Dermis microvascular lymphatic vessel endothelial cell (primary cell): ENCODE measurements around the gene UBAC2. TPM values are rescaled to one million over a fixed set of nuclear protein-coding genes. Genes with fewer than 3 reads are reported as not detected.
A peak's percentile ranks its signal among the peaks of the same experiment; 100 is the strongest.

Source experiments
- DNase-seq, 2 donors: peaks; one replicate each; pipeline versions ENCODE4 v3.0.0 to v3.0.0-alpha.2; 2010; ENCODE audit warnings: low read depth in 2 of 2
- total RNA-seq: library from RNA; depleted of rRNA; stranded (reverse); fragments of >200 nt; gene quantifications from 2 replicates; pipeline ENCODE4 v1.2.1, GENCODE V29; 2014

UBAC2 gene
- total RNA-seq, 1 donor from 2014 or later: 25.8 TPM

GRCh38 chr13:99414048-99414995 lies 213.7 kb downstream of the UBAC2 start:
- no peak for DNase-seq

- DNase-seq: no peak
Measured at GRCh38 chr13:99415014-99415650, 214.5 kb downstream of the UBAC2 start.

- no peak for DNase-seq
Measured at GRCh38 chr13:99415851-99416331, 215.2 kb downstream of the UBAC2 start.

DNA sequence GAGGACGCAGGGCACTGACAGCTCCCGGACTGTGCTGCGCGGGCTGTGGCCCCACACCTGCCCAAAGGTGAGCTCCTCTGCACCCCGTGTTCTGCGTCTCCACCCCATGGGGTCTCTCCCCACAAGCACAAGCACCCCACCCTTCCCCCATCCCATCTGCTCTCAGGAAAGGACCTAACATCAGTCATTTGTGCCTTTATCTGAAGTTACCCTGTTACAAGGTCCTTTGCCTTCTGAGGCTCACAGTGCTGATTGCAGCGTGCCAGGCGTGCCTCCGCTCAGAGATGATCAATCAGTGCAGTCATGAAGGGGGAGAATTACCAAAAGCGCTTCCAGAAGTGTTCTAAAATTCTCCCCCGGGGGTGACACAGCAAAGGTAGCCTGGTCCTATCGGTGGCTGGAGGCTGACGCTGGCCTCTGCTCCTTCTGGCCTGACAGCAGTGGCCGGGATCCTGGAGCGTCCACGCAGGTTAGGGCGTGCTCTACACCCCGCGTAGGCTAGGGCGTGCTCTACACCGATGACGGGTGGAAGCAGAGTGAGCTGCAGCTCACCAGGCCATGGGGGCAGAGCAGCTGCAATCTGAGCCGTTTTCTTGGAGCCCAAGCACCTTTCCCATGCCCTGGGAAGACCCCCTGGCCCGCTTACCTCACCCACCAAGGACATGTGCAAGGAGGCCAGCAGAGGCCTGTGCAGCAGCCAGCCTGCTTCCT lies 215.9 kb downstream of the UBAC2 start:
- no peak for DNase-seq

- no peak for DNase-seq
Measured at GRCh38 chr13:99417201-99418102, 216.8 kb downstream of the UBAC2 start.

- no peak for DNase-seq
Measured at GRCh38 chr13:99418103-99418842, 217.6 kb downstream of the UBAC2 start.

- no peak for DNase-seq
Measured at GRCh38 chr13:99418843-99419140, 218.1 kb downstream of the UBAC2 start.

DNA sequence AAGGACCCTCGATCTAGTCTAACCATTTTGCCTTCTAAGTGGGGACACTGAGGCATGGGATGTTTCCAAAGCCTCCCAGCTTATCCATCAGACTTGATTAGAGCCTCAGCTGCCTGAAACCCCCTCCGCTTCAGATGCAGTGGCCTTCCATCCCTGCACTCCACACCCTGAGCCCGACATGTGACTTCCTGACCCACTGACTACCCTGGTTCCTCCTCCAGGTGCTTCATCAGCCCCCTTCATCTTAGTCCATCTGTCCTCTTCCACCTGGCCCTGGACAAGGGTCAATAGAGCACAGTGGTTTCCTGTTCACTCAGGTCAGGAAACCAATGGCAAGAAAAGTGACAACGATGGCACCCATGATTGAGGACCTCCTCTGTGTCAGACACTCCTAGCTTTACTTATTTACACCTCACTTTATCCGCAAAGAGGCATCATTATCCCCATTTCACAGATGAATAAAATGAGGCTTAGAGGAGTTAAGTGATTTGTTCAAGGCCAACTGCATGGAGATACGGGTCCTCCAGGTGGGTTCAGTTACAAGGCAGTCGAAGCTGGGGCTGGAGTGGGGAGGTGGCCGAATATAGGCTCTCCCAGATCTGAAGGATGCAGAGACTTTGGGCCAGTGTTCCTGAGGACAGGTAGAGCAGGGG lies 219.1 kb downstream of the UBAC2 start:
- DNase-seq: no peak

- no peak for DNase-seq
Measured at GRCh38 chr13:99421271-99421670, 220.6 kb downstream of the UBAC2 start.

DNA sequence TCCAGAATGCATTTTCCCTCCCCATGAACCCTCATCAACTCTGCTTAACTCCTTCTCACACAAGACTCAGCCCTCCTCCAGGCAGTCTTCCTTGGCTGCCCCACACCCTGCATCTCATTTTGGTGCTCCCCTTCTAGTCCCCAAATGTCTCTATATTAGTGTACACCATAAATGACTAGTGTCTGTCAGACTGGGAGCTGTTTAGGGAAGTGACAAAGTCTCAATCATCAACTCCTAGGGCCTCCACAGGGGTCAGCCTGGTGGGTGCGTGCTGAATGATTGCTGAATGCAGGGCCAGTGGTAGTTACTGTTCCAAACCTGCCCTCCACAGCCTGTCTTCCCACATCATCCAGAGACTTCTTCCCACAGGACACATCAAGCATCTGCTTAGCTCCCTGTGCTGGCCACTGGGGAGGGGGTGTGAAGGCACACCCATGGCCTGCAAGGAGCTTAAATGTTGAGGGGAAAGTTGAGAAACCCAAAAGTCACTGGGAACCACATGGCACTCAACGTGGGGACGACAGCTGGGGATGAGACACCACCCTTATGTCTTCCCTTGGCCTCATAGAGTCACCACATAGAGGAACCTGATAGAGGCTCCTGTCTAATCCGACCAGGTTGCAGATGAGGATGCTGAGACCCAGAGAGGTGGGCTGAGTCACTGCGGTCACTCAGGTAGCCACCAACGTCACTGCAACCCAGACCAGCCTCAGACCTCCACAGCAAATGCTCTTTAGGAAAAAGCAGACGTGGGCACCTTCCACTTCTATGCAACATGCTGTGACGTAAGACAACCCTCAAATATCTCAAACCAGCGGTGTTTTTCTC lies 221.3 kb downstream of the UBAC2 start:
- no peak for DNase-seq

GRCh38 chr13:99422586-99423220 lies 222.0 kb downstream of the UBAC2 start:
- DNase-seq: no peak

GRCh38 chr13:99425485-99426341 lies 225.1 kb downstream of the UBAC2 start:
- DNase-seq: no peak

DNA sequence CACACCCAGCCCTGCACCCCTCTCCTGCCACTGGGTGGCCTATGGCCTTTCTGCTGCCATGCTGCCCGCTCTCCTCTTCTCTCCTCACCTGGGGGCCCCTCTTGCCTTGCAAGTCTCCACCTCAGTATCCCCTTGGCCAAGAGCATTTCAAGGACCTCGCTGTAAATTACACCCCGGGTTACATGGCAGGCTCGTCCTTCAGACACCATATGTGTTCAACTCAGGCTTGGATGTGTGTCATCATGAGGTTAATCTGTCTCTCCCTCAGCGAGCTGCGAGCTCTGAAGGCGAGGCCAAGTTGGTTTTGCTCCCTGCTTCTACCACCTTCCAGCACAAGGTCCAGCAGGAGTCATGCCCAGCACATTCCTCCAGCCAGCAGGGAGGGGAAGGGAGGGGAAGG lies 225.8 kb downstream of the UBAC2 start:
- DNase-seq: no peak

GRCh38 chr13:99429670-99430069 lies 229.0 kb downstream of the UBAC2 start:
- DNase-seq: no peak

DNA sequence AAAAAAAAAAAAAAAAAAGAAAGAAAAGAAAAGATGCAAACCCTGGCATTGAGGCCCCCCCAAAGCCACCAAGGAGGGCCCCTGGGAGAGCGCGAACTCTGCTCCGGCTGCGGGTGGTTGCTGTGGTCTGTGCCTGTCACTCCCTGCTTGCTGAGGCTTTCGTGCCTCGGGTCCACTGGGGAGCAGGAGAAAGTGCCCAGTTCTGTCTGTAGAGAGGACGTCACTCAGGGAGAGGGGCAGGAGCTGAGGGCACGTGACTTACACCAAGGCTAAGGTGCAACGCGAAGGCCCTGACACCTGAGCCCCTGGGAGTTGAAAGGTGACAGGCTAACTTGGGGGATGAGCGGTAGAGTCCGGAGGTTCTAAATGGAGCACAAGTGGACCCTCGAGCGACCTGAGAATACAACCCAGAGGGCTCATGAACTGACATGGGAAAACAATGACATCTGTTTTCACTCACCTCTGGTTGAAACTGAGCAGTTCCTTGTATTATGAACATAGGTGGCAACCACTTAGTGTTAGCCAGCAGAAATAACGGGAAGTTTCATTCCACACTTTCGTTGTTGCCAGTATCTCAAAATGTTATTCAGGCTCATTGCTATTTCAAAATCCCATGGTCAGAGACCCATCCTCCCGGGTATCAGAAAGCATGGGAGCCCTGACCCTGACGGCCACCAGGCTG lies 231.4 kb downstream of the UBAC2 start:
- DNase-seq: no peak

DNA sequence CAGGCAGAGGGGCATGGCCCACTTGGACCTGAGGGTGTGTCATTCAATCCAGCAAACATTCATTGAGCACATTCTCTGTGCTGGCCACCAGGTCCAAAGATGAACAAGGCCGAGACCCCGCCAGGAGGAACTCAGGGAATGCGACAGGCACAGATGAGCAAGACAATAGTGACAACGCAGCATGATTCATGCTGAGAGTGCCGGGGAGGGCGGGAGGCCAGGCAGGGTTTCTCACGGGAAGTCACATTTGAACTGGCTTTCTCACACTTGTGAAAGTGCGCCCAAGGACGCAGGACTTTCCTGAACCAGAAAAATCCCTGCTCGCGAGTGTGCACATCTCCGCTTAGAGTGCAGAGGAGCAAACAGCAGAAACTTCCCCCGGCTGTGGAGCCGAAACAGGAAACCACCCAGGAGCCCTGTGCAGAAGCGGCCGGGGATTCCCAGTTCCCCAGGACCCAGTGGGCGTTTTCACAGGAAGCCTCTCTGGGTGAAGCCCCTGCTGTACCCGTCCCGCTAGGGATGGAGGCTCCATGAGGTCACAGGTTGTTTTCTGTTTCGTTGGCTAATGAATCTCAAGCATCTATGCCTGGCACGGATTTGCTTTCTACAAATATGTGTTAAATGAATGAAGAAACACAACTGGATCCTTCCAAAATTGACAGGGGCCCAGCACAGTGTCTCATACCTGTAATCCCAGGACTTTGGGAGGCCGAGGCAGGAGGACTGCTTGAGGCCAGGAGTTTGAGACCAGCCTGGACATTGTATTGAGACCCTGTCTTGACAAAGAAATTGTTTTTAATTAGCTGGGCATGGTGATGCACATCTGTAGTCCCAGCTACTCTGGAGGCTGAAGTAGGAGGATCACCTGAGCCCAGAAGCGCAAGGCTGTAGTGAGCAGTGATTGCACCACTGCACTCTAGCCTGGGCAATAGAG lies 232.2 kb downstream of the UBAC2 start:
- peak; percentile 80 to 94 for DNase-seq
